SK-N-SH (cell line): ENCODE results near the gene ASZ1. TPM values are rescaled to one million over a fixed set of nuclear protein-coding genes. Genes with fewer than 3 reads are reported as not detected.

Experiments used
- CTCF ChIA-PET: fragments of 300-600, 350-600 bp; formaldehyde crosslinking; extraction: SDS; loops from one replicate; lab custom pipeline; 2021; lab: Yijun Ruan, JAX
- POLR2A ChIA-PET: fragments of 350-600 bp; sonication (Branson Sonifier 250); formaldehyde crosslinking; extraction: SDS; loops from one replicate; lab custom pipeline; 2020; ENCODE audit warnings: antibody characterized with exemption, inconsistent platforms; lab: Yijun Ruan, JAX
- DNase-seq: peaks from one replicate; pipeline ENCODE4 v3.0.0; 2012
- H2AFZ ChIP-seq: fragments of 200-600 bp; sonication (generic); 2 replicates; pipeline ENCODE4 v1.8.1; 2016; ENCODE audit warnings: antibody characterized with exemption, mild to moderate bottlenecking, low read depth
- H3F3A ChIP-seq: fragments of 200-600 bp; sonication (generic); replicated peaks from 2 replicates; pipeline ENCODE3; 2016; ENCODE audit warnings: antibody characterized with exemption, mild to moderate bottlenecking; ENCODE audit not compliant: insufficient read depth
- H3K27ac ChIP-seq, 2 experiments: fragments of 200-500 bp in 1 of 2; fragments of 200-600 bp in 1 of 2; sonication (Bioruptor generic) in 1 of 2; sonication (generic), shearing (Covaris generic) in 1 of 2; 2 replicates each; pipeline versions ENCODE4 v1.5.1 to v1.6.1; 2014 to 2016; ENCODE audit warnings: low read depth in 2 of 2, inconsistent platforms in 1 of 2, low read length in 1 of 2, mild to moderate bottlenecking in 1 of 2, mixed read lengths in 1 of 2
- H3K27me3 ChIP-seq: fragments of 200-600 bp; sonication (generic), shearing (Covaris generic); 2 replicates; pipeline ENCODE4 v1.6.1; 2016; ENCODE audit warnings: mixed run types; ENCODE audit not compliant: insufficient read depth
- H3K36me3 ChIP-seq, 2 experiments: fragments of 200-500 bp in 1 of 2; fragments of 200-600 bp in 1 of 2; sonication (Bioruptor generic) in 1 of 2; sonication (generic) in 1 of 2; replicated peaks in 1 of 2; 2 replicates each; pipeline versions ENCODE3 to v1.5.1; 2014 to 2016; ENCODE audit warnings: low read length in 1 of 2, mild to moderate bottlenecking in 1 of 2; ENCODE audit not compliant: insufficient read depth in 2 of 2, control insufficient read depth in 1 of 2
- H3K4me1 ChIP-seq, 2 experiments: fragments of 200-500 bp in 1 of 2; fragments of 200-600 bp in 1 of 2; sonication (Bioruptor generic) in 1 of 2; sonication (generic), shearing (Covaris generic) in 1 of 2; 2 replicates each; pipeline versions ENCODE4 v1.5.1 to v1.6.1; 2014 to 2016; ENCODE audit warnings: low read depth in 1 of 2, low read length in 1 of 2, mixed run types in 1 of 2; ENCODE audit not compliant: insufficient read depth in 2 of 2, control insufficient read depth in 1 of 2
- H3K4me2 ChIP-seq: fragments of 200-600 bp; sonication (generic), shearing (Covaris generic); 2 replicates; pipeline ENCODE4 v1.6.1; 2017; ENCODE audit warnings: mixed run types
- H3K4me3 ChIP-seq, 2 experiments: fragments of 200-500 bp in 1 of 2; fragments of 200-600 bp in 1 of 2; sonication (Bioruptor generic) in 1 of 2; sonication (generic), shearing (Covaris generic) in 1 of 2; 2 replicates each; pipeline versions ENCODE4 v1.5.1 to v1.8.1; 2014 to 2016; ENCODE audit warnings: low read depth in 2 of 2, inconsistent platforms in 1 of 2, low read length in 1 of 2, mild to moderate bottlenecking in 1 of 2, mixed read lengths in 1 of 2, moderate library complexity in 1 of 2
- H3K79me2 ChIP-seq: fragments of 200-600 bp; sonication (generic); 2 replicates; pipeline ENCODE4 v1.8.1; 2017; ENCODE audit warnings: mild to moderate bottlenecking; ENCODE audit not compliant: insufficient read depth
- H3K9ac ChIP-seq: fragments of 200-600 bp; sonication (generic); 2 replicates; pipeline ENCODE4 v1.6.1; 2017; ENCODE audit warnings: mixed run types
- H3K9me2 ChIP-seq: fragments of 200-600 bp; sonication (generic); 2 replicates; pipeline ENCODE4 v1.6.1; 2017; ENCODE audit warnings: mixed run types
- H3K9me3 ChIP-seq: fragments of 200-600 bp; sonication (generic); 2 replicates; pipeline ENCODE4 v1.6.1; 2017; ENCODE audit warnings: mixed run types, mild to moderate bottlenecking, moderate library complexity
- H4K20me1 ChIP-seq: fragments of 200-600 bp; sonication (generic); 2 replicates; pipeline ENCODE4 v1.6.1; 2017; ENCODE audit warnings: mild to moderate bottlenecking, mixed run types; ENCODE audit not compliant: insufficient read depth
- CTCF ChIP-seq: fragments of 200-600 bp; sonication (generic); IDR thresholded peaks from 2 replicates; pipeline ENCODE4 v1.6.1; 2017; ENCODE audit warnings: antibody characterized with exemption, mild to moderate bottlenecking, moderate library complexity
- EZH2phosphoT487 ChIP-seq: fragments of 200-600 bp; sonication (generic); IDR thresholded peaks from 2 replicates; pipeline ENCODE4 v1.6.1; 2017; ENCODE audit warnings: low read depth, mixed run types, mild to moderate bottlenecking, antibody characterized with exemption, moderate library complexity, borderline replicate concordance
- FOXM1 ChIP-seq: IDR thresholded peaks from 2 replicates; pipeline ENCODE4 v1.4.0; 2012; ENCODE audit warnings: low read depth, mild to moderate bottlenecking
- RAD21 ChIP-seq: IDR thresholded peaks from 2 replicates; pipeline ENCODE4 v1.6.1; 2012; ENCODE audit warnings: mild to moderate bottlenecking, low read length
- SIN3A ChIP-seq: IDR thresholded peaks from 2 replicates; pipeline ENCODE4 v1.6.1; 2012; ENCODE audit warnings: low read depth, mild to moderate bottlenecking, low read length, moderate library complexity, borderline replicate concordance
- TEAD4 ChIP-seq: IDR thresholded peaks from 2 replicates; pipeline ENCODE4 v1.4.0; 2012; ENCODE audit warnings: mild to moderate bottlenecking, borderline replicate concordance; ENCODE audit not compliant: insufficient read depth
- WGBS: methylation state at CpG from one replicate; pipeline ENCODE4 v1.1.6; 2017; ENCODE audit warnings: low lambda C conversion rate; 5-methylcytosine and 5-hydroxymethylcytosine counted together
- polyA plus RNA-seq, 3 experiments: library from polyadenylated mRNA; depleted of rRNA; stranded (reverse); fragments of >200 nt; gene quantifications; 2 replicates each; pipeline ENCODE4 v1.2.3, GENCODE V29; 2012
- TF ChIP-seq, protein P1 (sequence below): IDR thresholded peaks from 2 replicates; pipeline ENCODE4; 2012
- TF ChIP-seq, protein P2 (sequence below): IDR thresholded peaks from 2 replicates; pipeline ENCODE4 v1.6.1; 2012; ENCODE audit warnings: mild to moderate bottlenecking, low read depth, low read length, moderate library complexity

ASZ1 gene
- polyA plus RNA-seq, 1 of the 3 experiments (the other 2 are of a cell fraction): not detected

DNA sequence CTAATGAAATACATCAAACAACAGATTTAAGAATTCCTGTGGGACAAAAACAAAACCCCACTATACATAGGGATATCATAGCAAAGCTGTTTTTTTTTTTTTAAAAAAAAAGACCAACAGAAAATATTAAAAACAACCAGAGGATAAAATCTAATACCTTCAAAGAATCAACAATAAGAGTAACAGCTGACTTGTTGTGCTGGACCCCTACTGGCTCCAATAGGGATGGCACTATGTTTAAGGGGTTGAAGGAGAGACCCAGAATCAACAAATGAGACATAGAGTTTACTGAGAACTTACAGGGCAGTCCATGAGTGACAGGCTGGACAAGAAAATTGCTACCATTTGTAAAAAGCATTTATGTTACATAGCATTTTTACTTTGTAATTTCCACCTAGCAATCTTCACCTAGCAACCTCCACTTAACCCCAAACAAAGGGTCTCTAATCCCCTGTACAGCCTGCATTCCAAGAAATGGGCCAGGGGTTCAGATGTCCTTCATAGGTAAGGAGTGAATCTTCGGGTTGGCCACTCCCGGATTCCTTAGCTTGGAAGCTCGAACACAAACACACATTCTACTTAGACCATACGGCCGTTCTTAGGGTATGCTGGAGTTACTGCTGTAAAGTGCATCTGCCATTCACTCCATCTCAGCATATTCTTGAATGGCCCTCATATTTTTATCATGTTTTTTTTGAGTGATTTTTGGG, 25.8 kb downstream of the ASZ1 start:
- ChIA-PET POLR2A (no interaction called here), CTCF (interaction anchor here (0.7 to 3.4 kb wide), 10 partner anchors 10 to 413 kb away, joined by 3 to 11 read pairs (median 4); no protein-coding TSS in a partner anchor)
- no peaks in the 10 kb centered on the region for H3K79me2 ChIP-seq
- TF ChIP-seq FOXM1: no peak
- no peak for TF ChIP-seq TEAD4
- TF ChIP-seq EZH2phosphoT487: no peak
- TF ChIP-seq RAD21: no peak
- no peak for TF ChIP-seq SIN3A
- TF ChIP-seq, protein P1, sequence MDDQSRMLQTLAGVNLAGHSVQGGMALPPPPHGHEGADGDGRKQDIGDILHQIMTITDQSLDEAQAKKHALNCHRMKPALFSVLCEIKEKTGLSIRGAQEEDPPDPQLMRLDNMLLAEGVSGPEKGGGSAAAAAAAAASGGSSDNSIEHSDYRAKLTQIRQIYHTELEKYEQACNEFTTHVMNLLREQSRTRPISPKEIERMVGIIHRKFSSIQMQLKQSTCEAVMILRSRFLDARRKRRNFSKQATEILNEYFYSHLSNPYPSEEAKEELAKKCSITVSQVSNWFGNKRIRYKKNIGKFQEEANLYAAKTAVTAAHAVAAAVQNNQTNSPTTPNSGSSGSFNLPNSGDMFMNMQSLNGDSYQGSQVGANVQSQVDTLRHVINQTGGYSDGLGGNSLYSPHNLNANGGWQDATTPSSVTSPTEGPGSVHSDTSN: no peak
- TF ChIP-seq CTCF: peak; percentile 50
- TF ChIP-seq, protein P2, sequence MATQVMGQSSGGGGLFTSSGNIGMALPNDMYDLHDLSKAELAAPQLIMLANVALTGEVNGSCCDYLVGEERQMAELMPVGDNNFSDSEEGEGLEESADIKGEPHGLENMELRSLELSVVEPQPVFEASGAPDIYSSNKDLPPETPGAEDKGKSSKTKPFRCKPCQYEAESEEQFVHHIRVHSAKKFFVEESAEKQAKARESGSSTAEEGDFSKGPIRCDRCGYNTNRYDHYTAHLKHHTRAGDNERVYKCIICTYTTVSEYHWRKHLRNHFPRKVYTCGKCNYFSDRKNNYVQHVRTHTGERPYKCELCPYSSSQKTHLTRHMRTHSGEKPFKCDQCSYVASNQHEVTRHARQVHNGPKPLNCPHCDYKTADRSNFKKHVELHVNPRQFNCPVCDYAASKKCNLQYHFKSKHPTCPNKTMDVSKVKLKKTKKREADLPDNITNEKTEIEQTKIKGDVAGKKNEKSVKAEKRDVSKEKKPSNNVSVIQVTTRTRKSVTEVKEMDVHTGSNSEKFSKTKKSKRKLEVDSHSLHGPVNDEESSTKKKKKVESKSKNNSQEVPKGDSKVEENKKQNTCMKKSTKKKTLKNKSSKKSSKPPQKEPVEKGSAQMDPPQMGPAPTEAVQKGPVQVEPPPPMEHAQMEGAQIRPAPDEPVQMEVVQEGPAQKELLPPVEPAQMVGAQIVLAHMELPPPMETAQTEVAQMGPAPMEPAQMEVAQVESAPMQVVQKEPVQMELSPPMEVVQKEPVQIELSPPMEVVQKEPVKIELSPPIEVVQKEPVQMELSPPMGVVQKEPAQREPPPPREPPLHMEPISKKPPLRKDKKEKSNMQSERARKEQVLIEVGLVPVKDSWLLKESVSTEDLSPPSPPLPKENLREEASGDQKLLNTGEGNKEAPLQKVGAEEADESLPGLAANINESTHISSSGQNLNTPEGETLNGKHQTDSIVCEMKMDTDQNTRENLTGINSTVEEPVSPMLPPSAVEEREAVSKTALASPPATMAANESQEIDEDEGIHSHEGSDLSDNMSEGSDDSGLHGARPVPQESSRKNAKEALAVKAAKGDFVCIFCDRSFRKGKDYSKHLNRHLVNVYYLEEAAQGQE: no peak
- H3K9ac ChIP-seq: no peak overlapping the region
- H3F3A ChIP-seq: no peaks in the 10 kb centered on the region
- H2AFZ ChIP-seq: no peak overlapping the region
- H3K36me3 ChIP-seq: no peaks in the 10 kb centered on the region
- no peaks in the 10 kb centered on the region for H3K9me2 ChIP-seq
- H4K20me1 ChIP-seq: no peaks in the 10 kb centered on the region
- 28% methylated on average over 5 of the region's 5 CpGs for WGBS
- H3K4me2 ChIP-seq: no peak overlapping the region
- H3K27me3 ChIP-seq: peaks cover 36% of the 10 kb centered on the region
- H3K27ac ChIP-seq: no peak overlapping the region
- no peaks in the 10 kb centered on the region for H3K9me3 ChIP-seq
- no peak overlapping the region for H3K4me3 ChIP-seq
- no peaks in the 10 kb centered on the region for H3K4me1 ChIP-seq
- DNase-seq: no peak
